Fibroblast of skin of abdomen (primary cell): ENCODE results near the gene CGB3.

Experiments used
- DNase-seq: peaks from one replicate; pipeline ENCODE4 v3.0.0-alpha.2; 2013

CGB3 gene

DNA sequence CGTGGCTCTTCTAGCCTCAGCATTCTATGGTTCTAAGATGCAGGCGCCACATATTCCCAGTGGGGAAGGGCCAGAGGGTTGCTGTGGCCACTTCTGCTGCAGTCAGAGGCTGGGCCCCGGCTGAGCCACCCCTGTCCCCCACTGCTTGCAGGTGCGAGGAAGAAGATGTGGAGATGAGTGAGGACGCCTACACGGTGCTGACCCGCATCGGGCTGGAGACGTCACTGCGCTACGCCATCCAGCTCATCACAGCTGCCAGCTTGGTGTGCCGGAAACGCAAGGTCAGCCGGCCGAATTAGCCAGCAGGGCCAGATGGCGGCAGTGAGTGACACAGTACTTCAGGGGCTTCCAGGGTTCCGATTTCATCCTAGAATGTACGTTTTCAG is 9.3 kb downstream of the CGB3 start:
- DNase-seq: no peak

DNA sequence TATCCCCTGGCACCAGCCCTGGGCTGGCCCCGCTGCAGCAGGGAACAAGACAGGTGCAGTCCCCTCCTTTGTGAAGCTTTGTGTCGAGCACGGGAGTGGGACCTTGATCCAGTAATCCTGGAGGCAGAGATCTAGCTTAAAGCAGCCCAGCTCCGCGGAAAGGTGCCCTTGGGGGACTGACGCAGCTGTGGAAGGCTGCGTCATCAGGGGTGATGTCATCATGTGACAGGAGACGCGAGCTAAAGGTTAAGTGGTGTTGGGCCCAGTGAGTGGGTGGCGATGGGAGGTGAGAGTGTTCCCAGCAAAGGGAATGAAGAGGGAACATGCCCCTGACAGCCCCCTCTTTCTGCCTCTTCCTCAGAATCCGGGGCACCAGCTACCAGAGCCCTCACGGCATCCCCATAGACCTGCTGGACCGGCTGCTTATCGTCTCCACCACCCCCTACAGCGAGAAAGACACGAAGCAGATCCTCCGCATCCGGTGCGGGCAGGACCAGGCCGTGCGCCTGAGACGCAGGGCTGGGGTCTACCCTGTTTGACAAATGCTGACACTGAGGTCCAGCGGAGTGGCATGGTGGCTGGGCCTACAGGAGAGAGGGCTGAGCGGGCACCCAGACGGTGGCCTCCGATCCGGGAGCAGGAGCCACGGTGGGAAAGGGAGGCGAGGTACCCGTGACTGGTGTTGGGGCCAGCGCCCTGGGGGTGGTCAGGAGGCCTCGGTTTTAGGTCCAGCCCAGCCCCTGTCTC is 9.8 kb downstream of the CGB3 start:
- no peak for DNase-seq

DNA sequence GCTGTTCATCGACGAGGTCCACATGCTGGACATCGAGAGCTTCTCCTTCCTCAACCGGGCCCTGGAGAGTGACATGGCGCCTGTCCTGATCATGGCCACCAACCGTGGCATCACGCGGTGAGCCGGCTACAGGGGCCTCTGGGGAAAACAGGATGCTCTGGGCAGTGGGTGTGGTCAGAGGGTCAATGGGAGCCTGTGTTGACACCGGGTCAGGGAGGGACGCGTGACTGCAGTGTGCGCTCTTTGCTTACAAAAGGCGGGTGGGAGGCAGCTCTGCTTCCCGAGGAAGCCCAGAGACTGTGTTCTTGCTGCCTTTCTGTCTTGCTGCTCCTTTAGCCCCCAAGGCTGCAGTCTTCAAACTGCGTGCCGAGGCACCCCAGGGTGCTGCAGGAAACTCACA is 12.9 kb downstream of the CGB3 start:
- DNase-seq: no peak

DNA sequence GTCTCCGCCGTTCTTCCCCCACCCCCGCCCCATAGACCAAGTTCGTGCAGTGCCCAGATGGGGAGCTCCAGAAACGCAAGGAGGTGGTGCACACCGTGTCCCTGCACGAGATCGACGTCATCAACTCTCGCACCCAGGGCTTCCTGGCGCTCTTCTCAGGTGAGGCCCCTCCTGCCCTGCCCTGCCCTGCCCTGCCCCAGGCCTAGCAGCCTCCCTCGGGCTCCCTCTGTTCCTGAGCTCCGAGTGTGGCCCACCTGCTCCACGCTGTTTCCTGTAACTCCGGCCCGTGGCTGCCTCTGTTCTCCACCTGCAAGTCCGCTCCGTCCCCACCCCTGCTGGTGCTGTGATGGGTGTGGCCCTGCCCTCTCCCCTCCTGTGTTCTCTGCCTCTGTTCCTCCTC is 13.7 kb downstream of the CGB3 start:
- DNase-seq: no peak

DNA sequence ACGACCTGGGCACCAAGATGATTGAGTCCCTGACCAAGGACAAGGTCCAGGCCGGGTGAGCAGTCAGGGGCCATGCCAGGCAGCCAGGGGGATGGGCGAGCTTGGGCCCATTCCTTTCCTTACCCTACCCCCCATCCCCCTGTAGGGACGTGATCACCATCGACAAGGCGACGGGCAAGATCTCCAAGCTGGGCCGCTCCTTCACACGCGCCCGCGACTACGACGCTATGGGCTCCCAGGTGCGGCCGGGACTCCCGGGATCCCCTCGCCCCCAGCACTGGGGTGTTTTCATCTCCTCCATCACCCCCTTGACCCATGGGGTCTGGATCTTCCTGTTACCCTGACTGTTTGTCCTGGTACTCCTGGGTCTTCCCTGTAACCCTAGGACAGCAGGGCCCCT is 14.3 kb downstream of the CGB3 start:
- no peak for DNase-seq

DNA sequence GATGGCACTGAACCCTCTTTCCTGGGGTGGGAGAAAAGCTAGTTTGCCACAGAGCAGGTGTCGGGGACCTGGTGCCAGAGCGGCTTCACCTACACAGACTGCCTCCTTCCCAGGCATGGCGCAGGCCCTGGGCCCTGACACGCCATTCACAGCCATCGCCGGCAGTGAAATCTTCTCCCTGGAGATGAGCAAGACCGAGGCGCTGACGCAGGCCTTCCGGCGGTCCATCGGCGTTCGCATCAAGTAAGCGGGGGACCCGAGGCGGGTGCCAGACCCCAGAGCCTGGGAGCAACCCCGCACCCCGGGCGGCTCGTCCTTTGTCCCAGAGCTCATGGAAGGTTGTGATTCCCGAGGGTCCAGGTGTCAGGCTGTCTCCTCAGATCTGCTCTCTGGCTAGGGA is 17.2 kb downstream of the CGB3 start:
- DNase-seq: no peak

GRCh38 chr19:49004964-49005614 is 19.0 kb downstream of the CGB3 start:
- DNase-seq: no peak

GRCh38 chr19:49004133-49004532 is 20.0 kb downstream of the CGB3 start:
- DNase-seq: no peak

DNA sequence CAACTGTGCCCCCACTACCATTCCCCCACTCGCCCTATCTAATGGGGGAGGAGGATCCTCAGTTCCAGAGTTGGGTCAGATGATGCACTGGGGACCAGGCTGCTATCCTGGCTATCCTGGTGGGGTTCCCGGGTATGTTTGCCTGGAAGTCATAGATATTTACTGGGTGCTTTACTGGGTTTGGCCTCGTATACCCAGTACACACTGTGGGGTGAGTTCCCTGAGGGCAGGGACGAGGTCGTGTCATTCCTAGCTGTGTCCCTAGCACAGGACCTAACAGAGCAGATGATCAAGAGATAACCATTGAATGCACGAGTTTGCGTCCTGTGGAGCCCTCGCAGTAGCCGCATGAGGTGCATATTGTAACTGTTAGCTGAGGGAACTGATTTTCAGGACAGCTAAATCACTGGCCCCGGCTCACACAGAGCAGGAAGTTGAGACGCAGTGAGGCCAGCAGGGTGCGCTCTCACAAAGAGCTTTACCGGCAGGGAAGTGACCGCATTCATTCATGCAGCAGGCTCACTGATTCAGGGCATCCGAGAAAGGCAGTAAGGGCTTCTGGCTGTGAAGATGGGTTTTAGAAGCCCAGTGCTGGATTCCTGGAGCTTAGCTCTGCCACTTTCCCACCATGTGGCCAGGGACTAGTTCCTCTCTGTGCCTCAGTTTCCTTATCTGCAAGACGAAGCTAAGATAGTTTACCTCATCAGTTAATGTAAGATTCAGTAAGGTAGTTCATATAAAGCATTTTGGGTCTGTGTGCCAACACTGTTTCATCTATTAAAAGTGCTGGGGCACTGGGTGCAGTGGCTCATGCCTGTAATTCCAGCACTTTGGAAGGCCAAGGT is 24.4 kb downstream of the CGB3 start:
- DNase-seq: peak; percentile 65

GRCh38 chr19:48997972-48998371 is 26.2 kb downstream of the CGB3 start:
- DNase-seq: peak; percentile 36

- no peak for DNase-seq
Measured at GRCh38 chr19:48994035-48994386, 30.1 kb downstream of the CGB3 start.

DNA sequence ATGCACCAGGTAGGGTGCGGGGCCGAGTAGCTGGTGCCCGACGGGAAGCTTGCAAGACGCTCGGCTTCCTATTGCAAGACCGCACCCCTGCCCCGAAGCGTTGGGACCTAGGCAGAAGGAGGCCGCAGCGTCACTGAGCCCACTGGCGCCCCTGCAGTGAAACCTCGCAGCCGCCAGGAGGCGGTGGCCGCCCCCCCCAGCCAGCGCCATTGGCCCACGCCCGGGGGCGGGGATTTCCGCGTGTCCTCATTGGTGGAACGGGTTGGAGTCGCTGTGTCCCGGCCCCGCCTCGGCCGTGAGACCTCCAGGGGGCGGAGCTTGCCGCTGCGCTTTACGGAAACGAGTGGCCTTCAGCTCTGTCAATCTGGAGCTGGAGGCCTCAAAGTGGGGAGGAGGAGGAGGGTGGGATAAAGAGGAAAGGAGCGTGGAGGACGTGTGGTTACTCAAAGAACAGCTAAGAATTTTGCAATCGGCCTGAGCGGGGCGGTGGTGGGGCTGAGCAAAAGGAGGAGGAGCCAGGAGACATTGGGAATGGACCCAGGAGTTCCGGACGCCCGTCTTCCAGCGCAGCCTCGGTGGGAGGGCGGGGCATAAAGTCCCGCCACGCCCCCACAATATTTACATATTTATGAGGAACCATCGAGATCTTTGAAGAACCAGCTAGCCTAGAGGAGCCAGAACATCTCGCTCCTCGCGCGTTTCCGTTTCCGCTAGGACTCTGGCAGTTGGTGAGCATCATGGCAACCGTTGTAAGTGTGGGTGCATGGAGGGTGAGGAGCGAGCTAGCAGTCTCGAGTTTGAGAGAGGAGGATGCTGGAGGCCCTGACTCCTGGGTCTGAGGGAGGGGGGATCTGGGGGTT is 30.7 kb downstream of the CGB3 start, which contains the start of the genes GYS1 and RUVBL2:
TSS of gene GYS1 (minus strand) at position 135 of the 860 bp plus-strand sequence. CDS start 197 bp downstream, outside the sequence.
TSS of gene RUVBL2 (plus strand) at position 713 of the 860 bp plus-strand sequence. CDS start at position 738, 25 bp downstream.
- DNase-seq: peak; percentile 100

DNA sequence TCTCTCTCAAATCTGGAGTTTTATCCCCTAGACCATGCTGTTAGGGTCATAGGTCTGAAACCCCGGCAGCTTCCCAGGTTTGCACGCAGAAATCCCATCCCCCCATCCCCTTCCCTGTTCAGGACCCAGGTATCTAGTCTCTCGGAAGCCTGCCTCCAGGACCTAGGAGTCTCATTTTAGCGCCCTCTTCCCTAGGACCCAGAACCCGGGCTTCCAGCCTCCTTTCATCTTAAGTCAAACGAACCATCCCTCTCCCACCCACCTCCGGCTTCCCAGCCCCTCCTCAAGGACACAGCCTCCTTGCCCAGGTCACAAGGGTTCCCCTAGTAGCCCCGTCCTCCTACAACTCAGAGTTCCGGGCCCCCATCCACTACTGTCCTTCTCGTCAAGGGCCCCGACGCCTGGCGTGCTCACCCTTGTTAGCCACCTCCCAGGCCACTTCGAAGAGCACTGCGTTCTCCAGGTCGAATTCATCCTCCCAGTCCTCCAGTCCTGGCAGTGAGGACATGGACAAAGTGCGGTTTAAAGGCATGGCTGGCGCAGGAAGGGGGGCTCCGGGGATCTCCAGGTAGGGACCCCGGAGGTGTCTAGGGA is 31.5 kb downstream of the CGB3 start:
- DNase-seq: no peak

DNA sequence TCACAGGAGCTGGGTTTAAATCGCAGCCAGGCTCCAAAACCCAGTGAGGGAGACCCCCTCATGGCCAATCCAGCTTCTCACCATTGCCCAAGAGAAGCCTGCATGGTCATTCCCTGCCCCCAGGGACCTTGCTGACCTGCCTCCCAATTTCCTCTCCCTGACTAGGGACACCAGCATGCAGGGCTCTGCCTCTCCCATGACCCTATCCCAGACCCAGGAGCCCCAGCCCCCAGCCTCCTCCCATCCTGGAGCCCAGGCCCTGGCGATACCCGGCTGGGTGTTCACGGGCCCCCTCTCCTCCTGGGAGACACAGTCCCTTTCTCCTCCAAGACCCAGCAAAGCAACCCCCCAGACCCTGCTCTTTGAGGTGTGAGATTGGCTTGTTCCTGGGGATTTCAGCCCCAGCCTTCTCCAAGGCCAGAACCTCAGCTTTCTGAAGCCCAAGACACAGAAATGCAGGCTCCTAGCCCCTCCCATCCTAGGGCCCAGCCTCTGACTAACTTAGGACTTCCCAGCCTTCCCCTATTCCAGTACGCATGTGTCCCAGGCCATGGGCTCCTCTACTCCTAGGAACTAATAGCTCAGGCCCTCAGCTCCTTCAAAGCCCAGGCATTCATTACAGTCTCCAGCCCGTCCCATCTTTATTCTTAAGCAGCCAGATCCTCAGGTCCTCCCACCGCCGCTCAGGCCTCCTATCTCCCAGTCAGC is 32.1 kb downstream of the CGB3 start:
- peak; percentile 79 for DNase-seq

DNA sequence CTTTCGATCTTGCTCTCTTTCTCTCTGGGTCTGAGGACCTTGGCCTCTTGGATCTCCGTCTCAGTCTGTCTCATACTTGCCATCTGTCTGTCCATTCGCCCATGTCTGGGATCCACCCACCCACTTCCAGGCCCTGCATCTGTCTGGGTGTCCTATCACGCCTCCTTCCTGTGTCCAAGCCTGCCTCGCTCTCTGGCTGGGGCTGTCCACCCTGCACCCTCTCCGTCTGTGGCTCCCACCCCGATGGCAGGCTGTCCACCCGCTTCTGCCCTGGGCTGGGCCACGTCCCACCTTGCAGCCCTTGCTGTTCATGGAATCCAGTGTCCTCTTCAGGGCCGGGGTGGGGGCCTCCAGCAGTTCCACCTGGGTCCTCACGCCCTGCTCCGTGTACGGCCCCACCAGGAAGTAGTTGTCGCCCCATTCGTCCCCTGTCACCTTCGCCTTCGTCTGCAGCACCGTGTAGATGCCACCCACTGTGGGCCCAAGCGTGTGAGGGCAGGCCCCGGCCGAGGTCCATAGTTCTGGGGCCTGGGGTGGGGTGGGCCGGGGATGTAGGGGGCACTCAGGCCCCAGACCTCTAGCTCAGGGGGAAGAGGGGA is 33.0 kb downstream of the CGB3 start:
- no peak for DNase-seq

DNA sequence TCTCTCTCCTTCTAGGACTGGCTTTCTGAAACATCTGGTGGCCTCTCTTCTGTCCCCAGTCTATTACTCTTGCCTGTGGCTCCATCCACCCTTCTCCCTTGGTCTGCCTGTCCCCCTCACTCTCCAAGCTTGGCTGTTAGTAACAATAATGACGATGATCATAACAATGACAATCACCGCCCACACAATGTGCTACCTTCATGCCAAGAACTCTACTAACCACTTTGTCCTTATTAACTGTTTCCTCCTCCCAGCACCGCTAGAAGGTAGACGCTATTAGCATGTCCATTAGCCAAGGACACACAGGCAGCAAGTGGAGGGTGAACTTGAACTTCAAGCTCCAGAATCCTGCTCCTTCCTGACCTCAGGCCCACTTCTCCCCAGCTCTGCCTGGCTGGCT is 33.7 kb downstream of the CGB3 start:
- no peak for DNase-seq

GRCh38 chr19:48989701-48990291 is 34.3 kb downstream of the CGB3 start:
- DNase-seq: no peak

- no peak for DNase-seq
Measured at GRCh38 chr19:48988860-48989259, 35.3 kb downstream of the CGB3 start.

GRCh38 chr19:48988286-48988685 is 35.8 kb downstream of the CGB3 start:
- DNase-seq: no peak

GRCh38 chr19:48987323-48987722 is 36.8 kb downstream of the CGB3 start:
- no peak for DNase-seq
